ENCODE results near the gene MRPL36.

- TF ChIP-seq, protein P1, sequence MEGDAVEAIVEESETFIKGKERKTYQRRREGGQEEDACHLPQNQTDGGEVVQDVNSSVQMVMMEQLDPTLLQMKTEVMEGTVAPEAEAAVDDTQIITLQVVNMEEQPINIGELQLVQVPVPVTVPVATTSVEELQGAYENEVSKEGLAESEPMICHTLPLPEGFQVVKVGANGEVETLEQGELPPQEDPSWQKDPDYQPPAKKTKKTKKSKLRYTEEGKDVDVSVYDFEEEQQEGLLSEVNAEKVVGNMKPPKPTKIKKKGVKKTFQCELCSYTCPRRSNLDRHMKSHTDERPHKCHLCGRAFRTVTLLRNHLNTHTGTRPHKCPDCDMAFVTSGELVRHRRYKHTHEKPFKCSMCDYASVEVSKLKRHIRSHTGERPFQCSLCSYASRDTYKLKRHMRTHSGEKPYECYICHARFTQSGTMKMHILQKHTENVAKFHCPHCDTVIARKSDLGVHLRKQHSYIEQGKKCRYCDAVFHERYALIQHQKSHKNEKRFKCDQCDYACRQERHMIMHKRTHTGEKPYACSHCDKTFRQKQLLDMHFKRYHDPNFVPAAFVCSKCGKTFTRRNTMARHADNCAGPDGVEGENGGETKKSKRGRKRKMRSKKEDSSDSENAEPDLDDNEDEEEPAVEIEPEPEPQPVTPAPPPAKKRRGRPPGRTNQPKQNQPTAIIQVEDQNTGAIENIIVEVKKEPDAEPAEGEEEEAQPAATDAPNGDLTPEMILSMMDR (IDR thresholded peaks at IDR 0.05): no peak
- TF ChIP-seq POLR2A (IDR thresholded peaks at IDR 0.05): no peak
Measured at GRCh38 chr5:1781107-1781506, 18.5 kb downstream of the MRPL36 start.

Data from breast epithelium (tissue), 3 donors.